CD14-positive monocyte (primary cell): ENCODE results near the gene KIF16B. TPM values are rescaled to one million over a fixed set of nuclear protein-coding genes. Genes with fewer than 3 reads are reported as not detected.

Source experiments
- DNase-seq, 3 donors: peaks; one replicate each; pipeline ENCODE4 v3.0.0-alpha.2; 2011 to 2022
- H2AFZ ChIP-seq: 2 replicates; pipeline ENCODE4 v1.6.0; 2012; ENCODE audit warnings: mild to moderate bottlenecking, low read depth, low read length, inconsistent platforms; ENCODE audit not compliant: insufficient read depth, poor library complexity, severe bottlenecking
- H3K27ac ChIP-seq, 2 donors: 1 replicate in 1 of 2; 2 replicates in 1 of 2; pipeline ENCODE4 v1.5.1; 2012 to 2013; ENCODE audit warnings: low read length in 2 of 2, control low read depth in 1 of 2, inconsistent platforms in 1 of 2, low read depth in 1 of 2, mild to moderate bottlenecking in 1 of 2
- H3K27me3 ChIP-seq, 2 donors: one replicate each; pipeline versions ENCODE4 v1.6.0 to v1.6.1; 2011 to 2013; ENCODE audit warnings: low read length in 2 of 2; ENCODE audit not compliant: control insufficient read depth in 2 of 2, insufficient read depth in 2 of 2
- H3K36me3 ChIP-seq, 2 donors: replicated peaks in 1 of 2; 1 replicate in 1 of 2; 2 replicates in 1 of 2; pipeline versions ENCODE4 v1.5.1 to v1.6.1; 2012 to 2013; ENCODE audit warnings: low read length in 2 of 2, control low read depth in 1 of 2, inconsistent platforms in 1 of 2, mild to moderate bottlenecking in 1 of 2; ENCODE audit not compliant: insufficient read depth in 2 of 2, control insufficient read depth in 1 of 2
- H3K4me1 ChIP-seq, 2 donors: 1 replicate in 1 of 2; 2 replicates in 1 of 2; pipeline versions ENCODE4 v1.5.1 to v1.6.1; 2012 to 2013; ENCODE audit warnings: low read length in 2 of 2, control low read depth in 1 of 2, inconsistent platforms in 1 of 2, mild to moderate bottlenecking in 1 of 2, moderate library complexity in 1 of 2; ENCODE audit not compliant: insufficient read depth in 2 of 2, control insufficient read depth in 1 of 2
- H3K4me2 ChIP-seq: replicated peaks from 2 replicates; pipeline ENCODE3; 2012; ENCODE audit warnings: low read length, moderate library complexity, mild to moderate bottlenecking; ENCODE audit not compliant: poor library complexity, severe bottlenecking; ENCODE audit errors: extremely low read depth
- H3K4me3 ChIP-seq, 3 experiments: fragments of 200-600 bp in 1 of 3; sonication (generic) in 1 of 3; replicated peaks in 1 of 3; 1 replicate in 2 of 3; 2 replicates in 1 of 3; pipeline ENCODE4 v1.5.1; 2011 to 2013; ENCODE audit warnings: low read length in 3 of 3, mild to moderate bottlenecking in 3 of 3, control low read depth in 2 of 3, low read depth in 2 of 3, inconsistent platforms in 1 of 3, moderate library complexity in 1 of 3
- H3K79me2 ChIP-seq: 2 replicates; pipeline ENCODE4 v1.6.0; 2012; ENCODE audit warnings: mild to moderate bottlenecking, control low read depth, inconsistent platforms, low read length, moderate library complexity; ENCODE audit not compliant: insufficient read depth
- H3K9ac ChIP-seq: 2 replicates; pipeline ENCODE4 v1.6.0; 2017; ENCODE audit warnings: low read length, mild to moderate bottlenecking; ENCODE audit not compliant: insufficient read depth, poor library complexity, severe bottlenecking
- H3K9me3 ChIP-seq, 2 donors: replicated peaks in 1 of 2; 1 replicate in 1 of 2; 2 replicates in 1 of 2; pipeline versions ENCODE4 v1.5.1 to v1.6.1; 2012 to 2013; ENCODE audit warnings: low read length in 2 of 2, control low read depth in 1 of 2; ENCODE audit not compliant: control insufficient read depth in 1 of 2, insufficient read depth in 1 of 2
- H4K20me1 ChIP-seq: 2 replicates; pipeline ENCODE4 v1.6.0; 2012; ENCODE audit warnings: mild to moderate bottlenecking, low read length, control low read depth, moderate library complexity; ENCODE audit not compliant: insufficient read depth
- H3K27ac Mint-ChIP-seq, 7 donors: one replicate each; pipeline ENCODE4 v1.8.0; 2020; ENCODE audit warnings: mild to moderate bottlenecking in 7 of 7, mixed read lengths in 7 of 7, moderate library complexity in 6 of 7, inconsistent platforms in 2 of 7
- H3K27me3 Mint-ChIP-seq, 3 donors: one replicate each; pipeline ENCODE4 v1.8.0; 2021 to 2022; ENCODE audit warnings: low read depth in 3 of 3, mild to moderate bottlenecking in 3 of 3, mixed read lengths in 3 of 3, moderate library complexity in 3 of 3, inconsistent platforms in 1 of 3
- H3K36me3 Mint-ChIP-seq, 2 donors: one replicate each; pipeline ENCODE4 v1.8.0; 2020; ENCODE audit warnings: mixed read lengths in 2 of 2, inconsistent platforms in 1 of 2, mild to moderate bottlenecking in 1 of 2
- H3K4me1 Mint-ChIP-seq: one replicate; pipeline ENCODE4 v1.8.0; 2020; ENCODE audit warnings: mild to moderate bottlenecking, mixed read lengths
- H3K4me3 Mint-ChIP-seq, 2 donors: one replicate each; pipeline ENCODE4 v1.8.0; 2020; ENCODE audit warnings: mild to moderate bottlenecking in 2 of 2, mixed read lengths in 2 of 2, moderate library complexity in 1 of 2
- H3K9me3 Mint-ChIP-seq, 7 donors: one replicate each; pipeline ENCODE4 v1.8.0; 2020 to 2022; ENCODE audit warnings: mixed read lengths in 7 of 7, mild to moderate bottlenecking in 6 of 7, moderate library complexity in 6 of 7, inconsistent platforms in 2 of 7
- WGBS: methylation state at CpG from one replicate; pipeline ENCODE4 v1.1.5; 2013; ENCODE audit warnings: missing lambda C conversion rate; ENCODE audit not compliant: insufficient coverage; 5-methylcytosine and 5-hydroxymethylcytosine counted together
- intact Hi-C, 2 donors: fragments of 100-400 bp; cut with micrococcal nuclease; formaldehyde crosslinking; loops; one replicate each; pipeline versions ENCODE4 v1.15.0 to v1.15.1; 2023
- polyA plus RNA-seq, 3 donors: library from polyadenylated mRNA; depleted of rRNA in 1 of 3; unstranded in 2 of 3; stranded (reverse) in 1 of 3; fragments of 300-500 nt in 2 of 3; fragments of >200 nt in 1 of 3; fragmentation: Illumina TruSeq in 2 of 3; gene quantifications; 1 replicate in 2 of 3; 2 replicates in 1 of 3; pipeline ENCODE4 v1.2.3, GENCODE V29; 2012 to 2021
- TF ChIP-seq, protein P1 (sequence below): fragments of 200-600 bp; IDR thresholded peaks from one replicate; pipeline ENCODE4 v1.8.0; 2022; ENCODE audit warnings: antibody characterized with exemption, mild to moderate bottlenecking

Gene KIF16B
- polyA plus RNA-seq, 3 donors = 0.89 to 2.9 (median 2.8) TPM

DNA sequence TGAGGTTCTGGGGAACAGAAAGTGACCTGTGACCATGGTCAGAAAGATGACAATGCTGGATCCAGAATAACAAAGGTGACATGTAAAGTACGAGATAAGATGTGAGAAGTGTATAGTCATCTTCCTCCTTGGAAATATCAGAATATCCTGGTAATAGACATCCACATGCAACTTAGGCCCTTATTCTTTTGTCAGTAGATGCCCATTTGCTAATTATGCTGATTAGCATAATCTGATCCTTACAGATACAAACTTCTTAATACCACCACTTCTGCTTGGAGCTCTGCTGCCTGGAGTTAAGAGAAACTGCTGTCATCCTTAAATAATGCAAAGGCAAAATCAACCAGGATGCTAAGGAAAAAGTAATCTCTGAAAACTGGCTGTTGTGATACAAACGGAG, 91.3 kb downstream of the KIF16B start:
- no peaks in the 10 kb centered on the region for H3K27me3 ChIP-seq
- no peaks in the 10 kb centered on the region for H4K20me1 ChIP-seq
- TF ChIP-seq, protein P1, sequence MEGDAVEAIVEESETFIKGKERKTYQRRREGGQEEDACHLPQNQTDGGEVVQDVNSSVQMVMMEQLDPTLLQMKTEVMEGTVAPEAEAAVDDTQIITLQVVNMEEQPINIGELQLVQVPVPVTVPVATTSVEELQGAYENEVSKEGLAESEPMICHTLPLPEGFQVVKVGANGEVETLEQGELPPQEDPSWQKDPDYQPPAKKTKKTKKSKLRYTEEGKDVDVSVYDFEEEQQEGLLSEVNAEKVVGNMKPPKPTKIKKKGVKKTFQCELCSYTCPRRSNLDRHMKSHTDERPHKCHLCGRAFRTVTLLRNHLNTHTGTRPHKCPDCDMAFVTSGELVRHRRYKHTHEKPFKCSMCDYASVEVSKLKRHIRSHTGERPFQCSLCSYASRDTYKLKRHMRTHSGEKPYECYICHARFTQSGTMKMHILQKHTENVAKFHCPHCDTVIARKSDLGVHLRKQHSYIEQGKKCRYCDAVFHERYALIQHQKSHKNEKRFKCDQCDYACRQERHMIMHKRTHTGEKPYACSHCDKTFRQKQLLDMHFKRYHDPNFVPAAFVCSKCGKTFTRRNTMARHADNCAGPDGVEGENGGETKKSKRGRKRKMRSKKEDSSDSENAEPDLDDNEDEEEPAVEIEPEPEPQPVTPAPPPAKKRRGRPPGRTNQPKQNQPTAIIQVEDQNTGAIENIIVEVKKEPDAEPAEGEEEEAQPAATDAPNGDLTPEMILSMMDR = no peak
- Mint-ChIP-seq H3K36me3 (peaks cover 0 to 10% of the 10 kb centered on the region in 2 donors), H3K4me3 (no peak overlapping the region), H3K27me3 (no peaks in the 10 kb centered on the region), H3K9me3 (no peaks in the 10 kb centered on the region), H3K4me1 (peaks cover 9% of the 10 kb centered on the region), H3K27ac (no peak overlapping the region)
- no peaks in the 10 kb centered on the region for H3K9me3 ChIP-seq
- no peak overlapping the region for H2AFZ ChIP-seq
- no peak overlapping the region for H3K9ac ChIP-seq
- H3K4me3 ChIP-seq = no peak overlapping the region
- 100% methylated on average over 1 of the region's 2 CpGs for WGBS
- no peak overlapping the region for H3K27ac ChIP-seq
- H3K4me1 ChIP-seq = peaks cover 4 to 9% of the 10 kb centered on the region in 2 donors
- intact Hi-C loops = no loop called here
- H3K4me2 ChIP-seq = no peak overlapping the region
- DNase-seq = no peak
- no peaks in the 10 kb centered on the region for H3K79me2 ChIP-seq
- peaks cover 0 to 4% of the 10 kb centered on the region in 2 donors for H3K36me3 ChIP-seq

DNA sequence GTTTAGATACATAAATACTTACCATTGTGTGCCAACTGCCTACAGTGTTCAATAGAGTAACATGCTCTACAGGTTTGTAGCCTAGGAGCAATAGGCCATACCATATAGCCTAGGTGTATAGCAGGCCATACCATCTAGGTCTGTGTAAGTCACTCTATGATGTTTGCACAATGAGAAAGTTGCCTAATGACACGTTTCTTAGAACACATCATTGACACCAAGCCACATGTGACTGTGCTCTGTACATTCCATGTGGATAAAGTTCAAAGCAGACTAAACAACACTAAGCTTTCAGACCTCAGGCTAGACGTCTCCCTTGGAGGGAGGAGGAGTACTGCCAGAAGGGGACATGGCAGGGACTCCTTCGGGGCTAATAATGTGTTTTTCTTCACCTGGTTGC, 93.6 kb downstream of the KIF16B start:
- Mint-ChIP-seq H3K27ac (no peak overlapping the region), H3K36me3 (peaks cover 0 to 10% of the 10 kb centered on the region in 2 donors), H3K9me3 (no peaks in the 10 kb centered on the region), H3K4me3 (no peak overlapping the region), H3K27me3 (no peaks in the 10 kb centered on the region), H3K4me1 (peaks cover 9% of the 10 kb centered on the region)
- H3K9me3 ChIP-seq = no peaks in the 10 kb centered on the region
- no peaks in the 10 kb centered on the region for H3K79me2 ChIP-seq
- H2AFZ ChIP-seq = no peak overlapping the region
- 100% methylated on average over 1 of the region's 3 CpGs for WGBS
- no peak overlapping the region for H3K9ac ChIP-seq
- no peak for DNase-seq
- TF ChIP-seq, protein P1 = no peak
- no peak overlapping the region for H3K27ac ChIP-seq
- no peak overlapping the region for H3K4me2 ChIP-seq
- H3K36me3 ChIP-seq = peaks cover 0 to 4% of the 10 kb centered on the region in 2 donors
- peaks cover 4 to 9% of the 10 kb centered on the region in 2 donors for H3K4me1 ChIP-seq
- no peak overlapping the region for H3K4me3 ChIP-seq
- intact Hi-C loops = loop anchor here in 1 of 2 donors (5.0 kb wide), 1 partner anchor 772 kb away; no protein-coding TSS in a partner anchor
- H3K27me3 ChIP-seq = no peaks in the 10 kb centered on the region
- H4K20me1 ChIP-seq = no peaks in the 10 kb centered on the region
